NCI-H1048 (cell line): ENCODE data around the gene EFHC1.

Experiments used
- DNase-seq: peaks from one replicate; lab custom pipeline; 2025; lab: John Stamatoyannopoulos, UW

EFHC1 gene

GRCh38 chr6:52503323-52503747 lies 83.2 kb downstream of the EFHC1 start:
- DNase-seq, result no peak

GRCh38 chr6:52503851-52504781 lies 84.0 kb downstream of the EFHC1 start:
- DNase-seq, result no peak

GRCh38 chr6:52504782-52505136 lies 84.6 kb downstream of the EFHC1 start:
- DNase-seq, result no peak

GRCh38 chr6:52505726-52506409 lies 85.7 kb downstream of the EFHC1 start:
- no peak for DNase-seq

- no peak for DNase-seq
Measured at GRCh38 chr6:52506476-52506875, 86.3 kb downstream of the EFHC1 start.

- DNase-seq, result no peak
Measured at GRCh38 chr6:52507557-52508260, 87.6 kb downstream of the EFHC1 start.

- DNase-seq, result no peak
Measured at GRCh38 chr6:52508261-52508739, 88.2 kb downstream of the EFHC1 start.

GRCh38 chr6:52509281-52510212 lies 89.4 kb downstream of the EFHC1 start:
- DNase-seq, result no peak

- no peak for DNase-seq
Measured at GRCh38 chr6:52510213-52510562, 90.0 kb downstream of the EFHC1 start.

GRCh38 chr6:52511163-52511562 lies 91.0 kb downstream of the EFHC1 start:
- DNase-seq, result no peak

GRCh38 chr6:52511572-52512151 lies 91.5 kb downstream of the EFHC1 start:
- no peak for DNase-seq

GRCh38 chr6:52512199-52512598 lies 92.1 kb downstream of the EFHC1 start:
- DNase-seq, result no peak

- DNase-seq, result no peak
Measured at GRCh38 chr6:52513464-52513863, 93.3 kb downstream of the EFHC1 start.

GRCh38 chr6:52513896-52514295 lies 93.8 kb downstream of the EFHC1 start:
- DNase-seq, result no peak

GRCh38 chr6:52514514-52514913 lies 94.4 kb downstream of the EFHC1 start:
- no peak for DNase-seq

GRCh38 chr6:52515219-52515960 lies 95.2 kb downstream of the EFHC1 start:
- DNase-seq, result no peak

GRCh38 chr6:52516269-52516668 lies 96.1 kb downstream of the EFHC1 start:
- no peak for DNase-seq

- DNase-seq, result no peak
Measured at GRCh38 chr6:52516943-52517342, 96.8 kb downstream of the EFHC1 start.

GRCh38 chr6:52517502-52518278 lies 97.5 kb downstream of the EFHC1 start:
- DNase-seq, result no peak
